Islet precursor cell (in vitro differentiated cells): Measurements from ENCODE around the gene SPRYD3.

Experiments used
- DNase-seq: peaks from one replicate; pipeline ENCODE4 v3.0.0-alpha.2; 2018

SPRYD3 gene

GRCh38 chr12:53077030-53077429 is 2.2 kb downstream of the SPRYD3 start:
- peak; percentile 47 for DNase-seq

- no peak for DNase-seq
Measured at GRCh38 chr12:53076461-53076860, 2.7 kb downstream of the SPRYD3 start.

GRCh38 chr12:53074999-53075370 is 4.2 kb downstream of the SPRYD3 start:
- DNase-seq = no peak

GRCh38 chr12:53074283-53074998 is 4.7 kb downstream of the SPRYD3 start:
- peak; percentile 45 for DNase-seq

- no peak for DNase-seq
Measured at GRCh38 chr12:53073881-53074280, 5.3 kb downstream of the SPRYD3 start.

GRCh38 chr12:53071591-53072551 is 7.3 kb downstream of the SPRYD3 start:
- DNase-seq = peak; percentile 54

GRCh38 chr12:53070877-53071492 is 8.2 kb downstream of the SPRYD3 start:
- peak; percentile 74 for DNase-seq

GRCh38 chr12:53069621-53070410 is 9.4 kb downstream of the SPRYD3 start:
- peak; percentile 52 for DNase-seq

- DNase-seq = peak; percentile 55
Measured at GRCh38 chr12:53068811-53069585, 10.2 kb downstream of the SPRYD3 start.

GRCh38 chr12:53067993-53068770 is 11.0 kb downstream of the SPRYD3 start:
- DNase-seq = peak; percentile 51

- DNase-seq = no peak
Measured at GRCh38 chr12:53067074-53067992, 11.9 kb downstream of the SPRYD3 start.

GRCh38 chr12:53065975-53066931 is 12.9 kb downstream of the SPRYD3 start:
- DNase-seq = peak; percentile 85

GRCh38 chr12:53065470-53065869 is 13.7 kb downstream of the SPRYD3 start:
- peak; percentile 48 for DNase-seq

GRCh38 chr12:53064613-53065436 is 14.4 kb downstream of the SPRYD3 start:
- peak; percentile 53 for DNase-seq

- DNase-seq = peak; percentile 51
Measured at GRCh38 chr12:53063708-53064612, 15.2 kb downstream of the SPRYD3 start.

GRCh38 chr12:53062977-53063707 is 16.0 kb downstream of the SPRYD3 start:
- DNase-seq = no peak
